ENCODE results near the gene MARCHF5.
"Not testable (repeated sequence)": the region's sequence is repeated elsewhere in the genome, so short reads cannot be mapped to it uniquely, and the experiment has no call there.

GRCh38 chr10:92345575-92345974, 54.6 kb downstream of the MARCHF5 start:
- not testable (repeated sequence) for TF ChIP-seq SUZ12 (IDR thresholded peaks at IDR 0.05; ENCODE audit: extremely low read depth, insufficient read depth, insufficient read length); YY1 (IDR thresholded peaks at IDR 0.05; ENCODE audit: insufficient read depth, insufficient read length); ZNF274 (IDR thresholded peaks at IDR 0.05; ENCODE audit: low read depth, low read length)

Measured in NT2/D1 (cell line).